ENCODE results near the gene DENND1A. TPM values are rescaled to one million over a fixed set of nuclear protein-coding genes. Genes with fewer than 3 reads are reported as not detected.

DENND1A gene
- total RNA-seq, 2 experiments from 2014 or later = 23.7 to 29.5 TPM

DNA sequence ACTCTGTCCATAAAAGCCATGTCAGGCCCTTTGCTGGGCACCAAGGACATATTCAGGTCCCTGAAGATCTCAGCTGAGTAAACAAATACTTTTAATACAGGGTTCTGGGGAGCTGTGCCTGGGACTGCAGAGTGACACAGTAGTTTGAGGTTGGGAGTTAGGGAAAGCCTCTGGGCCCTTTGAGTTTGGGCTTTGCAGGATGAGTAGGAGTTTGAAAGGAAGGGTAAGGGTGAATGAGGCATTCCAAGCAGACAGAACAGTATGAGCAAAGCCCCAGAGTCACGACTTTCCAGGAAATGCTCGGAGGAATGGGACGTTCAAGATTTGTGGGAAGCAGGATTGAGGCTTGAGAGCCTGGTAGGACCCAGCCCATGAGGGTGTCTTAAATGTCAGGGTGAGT lies 560.6 kb downstream of the DENND1A start:
- POLR2A ChIA-PET = no interaction called here

DNA sequence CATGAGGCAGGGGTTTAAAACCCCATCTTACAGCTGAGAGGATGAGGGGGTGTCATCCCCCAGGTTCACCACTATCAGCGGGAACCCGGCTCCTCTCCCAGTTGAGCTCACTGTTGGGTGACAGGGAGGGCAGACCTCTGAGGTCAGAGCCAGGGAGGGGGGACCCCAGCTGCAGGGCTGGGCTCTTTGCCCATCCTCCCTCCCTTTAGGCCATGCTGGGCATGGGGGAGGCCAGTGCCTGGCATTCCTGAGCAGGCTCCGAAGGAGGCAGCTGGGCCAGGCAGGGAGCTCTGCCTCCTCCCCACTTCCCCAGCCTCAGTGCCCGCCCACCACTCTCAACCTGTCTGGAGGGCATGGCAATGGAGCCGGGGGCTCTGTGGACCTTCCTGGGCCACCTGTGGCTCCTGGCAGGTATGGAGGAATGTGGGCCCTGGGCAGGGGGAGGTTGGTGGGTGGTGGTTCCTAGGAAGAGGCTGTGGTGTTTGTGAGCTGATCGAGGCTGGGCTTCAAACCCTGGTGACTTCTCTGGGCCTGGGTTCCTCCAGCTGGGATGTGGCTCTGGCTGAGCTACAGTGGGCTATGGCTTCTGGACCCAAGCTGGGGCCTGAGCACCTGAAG lies 561.3 kb downstream of the DENND1A start:
- peaks cover 3% of the 10 kb centered on the region for H3K4me1 Mint-ChIP-seq
- ChIA-PET POLR2A (no interaction called here), CTCF (no interaction called here)
- intact Hi-C loops (cut with DNase I, micrococcal nuclease) = no loop called here
- ATAC-seq = no peak
- H3K27ac Mint-ChIP-seq = no peak overlapping the region
- no peak for DNase-seq
- H3K36me3 Mint-ChIP-seq (ENCODE audit: low read depth) = no peaks in the 10 kb centered on the region
- no peak overlapping the region for H3K4me3 Mint-ChIP-seq
- no peaks in the 10 kb centered on the region for H3K9me3 Mint-ChIP-seq (ENCODE audit: low read depth)
- H3K27me3 Mint-ChIP-seq = peaks cover 29% of the 10 kb centered on the region

More for the DNA sequence above, 560.6 kb downstream of the DENND1A start:
- intact Hi-C loops (cut with DNase I, micrococcal nuclease) = no loop called here
- H3K9me3 Mint-ChIP-seq (ENCODE audit: low read depth) = no peaks in the 10 kb centered on the region
- no peak for ATAC-seq
- no peaks in the 10 kb centered on the region for H3K36me3 Mint-ChIP-seq (ENCODE audit: low read depth)
- no peak overlapping the region for H3K4me3 Mint-ChIP-seq
- peaks cover 32% of the 10 kb centered on the region for H3K27me3 Mint-ChIP-seq
- CTCF ChIA-PET = no interaction called here
- no peak for DNase-seq
- H3K27ac Mint-ChIP-seq = no peak overlapping the region
- H3K4me1 Mint-ChIP-seq = peaks cover 3% of the 10 kb centered on the region

DNA sequence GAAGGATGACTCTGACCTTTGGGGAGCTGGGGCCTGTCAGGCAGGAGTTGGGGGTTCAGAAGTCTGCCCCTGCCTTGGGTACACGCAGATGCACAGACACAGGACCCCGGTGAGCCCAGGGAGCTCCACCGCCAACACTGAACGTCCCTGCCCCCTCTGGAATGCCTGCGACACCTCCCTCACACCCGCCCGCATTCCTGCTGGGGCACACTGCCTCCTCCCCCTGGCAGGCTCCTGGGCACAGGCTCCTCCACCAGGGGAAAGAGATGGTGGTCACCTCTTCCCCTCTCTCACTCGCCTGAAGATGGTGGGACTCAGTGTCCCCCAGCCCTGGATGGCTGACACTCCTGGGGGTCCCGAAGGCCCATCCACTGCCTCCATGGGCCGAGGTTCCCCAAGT lies 561.9 kb downstream of the DENND1A start:
- Mint-ChIP-seq H3K27ac (no peak overlapping the region), H3K4me3 (no peak overlapping the region), H3K9me3 (ENCODE audit: low read depth) (no peaks in the 10 kb centered on the region), H3K36me3 (ENCODE audit: low read depth) (no peaks in the 10 kb centered on the region), H3K4me1 (peaks cover 3% of the 10 kb centered on the region), H3K27me3 (peaks cover 29% of the 10 kb centered on the region)
- DNase-seq = no peak
- CTCF ChIA-PET = no interaction called here
- POLR2A ChIA-PET = no interaction called here
- intact Hi-C loops (cut with DNase I, micrococcal nuclease) = no loop called here
- no peak for ATAC-seq

DNA sequence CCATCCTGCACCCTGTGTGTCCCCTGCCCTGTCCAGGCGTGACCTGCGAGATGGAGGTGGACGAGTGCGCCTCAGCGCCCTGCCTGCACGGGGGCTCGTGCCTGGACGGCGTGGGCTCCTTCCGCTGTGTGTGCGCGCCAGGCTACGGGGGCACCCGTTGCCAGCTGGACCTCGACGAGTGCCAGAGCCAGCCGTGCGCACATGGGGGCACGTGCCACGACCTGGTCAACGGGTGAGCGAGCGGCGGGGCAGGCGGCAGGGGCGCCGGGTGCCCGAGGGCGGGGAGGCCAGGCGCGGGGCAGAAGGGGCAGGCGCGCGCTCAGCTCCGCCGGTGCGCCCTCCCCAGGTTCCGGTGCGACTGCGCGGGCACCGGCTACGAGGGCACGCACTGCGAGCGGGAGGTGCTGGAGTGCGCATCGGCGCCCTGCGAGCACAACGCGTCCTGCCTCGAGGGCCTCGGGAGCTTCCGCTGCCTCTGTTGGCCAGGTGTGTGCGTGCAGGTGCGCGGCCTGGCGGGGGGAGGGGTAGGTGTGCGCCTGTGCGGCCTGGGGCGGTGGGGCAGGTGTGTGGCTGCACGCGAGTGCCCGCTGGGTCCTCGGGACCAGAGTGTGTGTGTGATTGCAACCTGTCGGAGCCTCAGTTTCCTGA lies 563.9 kb downstream of the DENND1A start:
- POLR2A ChIA-PET = no interaction called here
- Mint-ChIP-seq H3K27ac (no peak overlapping the region), H3K27me3 (peaks cover 13% of the 10 kb centered on the region), H3K4me1 (no peaks in the 10 kb centered on the region), H3K9me3 (ENCODE audit: low read depth) (no peaks in the 10 kb centered on the region), H3K4me3 (no peak overlapping the region), H3K36me3 (ENCODE audit: low read depth) (no peaks in the 10 kb centered on the region)
- intact Hi-C loops (cut with DNase I, micrococcal nuclease) = no loop called here
- ATAC-seq (no peak), DNase-seq (no peak)
- CTCF ChIA-PET = interaction anchor here (0.6 kb wide), 1 partner anchor 176 kb away, joined by 4 read pairs; no protein-coding TSS in a partner anchor

DNA sequence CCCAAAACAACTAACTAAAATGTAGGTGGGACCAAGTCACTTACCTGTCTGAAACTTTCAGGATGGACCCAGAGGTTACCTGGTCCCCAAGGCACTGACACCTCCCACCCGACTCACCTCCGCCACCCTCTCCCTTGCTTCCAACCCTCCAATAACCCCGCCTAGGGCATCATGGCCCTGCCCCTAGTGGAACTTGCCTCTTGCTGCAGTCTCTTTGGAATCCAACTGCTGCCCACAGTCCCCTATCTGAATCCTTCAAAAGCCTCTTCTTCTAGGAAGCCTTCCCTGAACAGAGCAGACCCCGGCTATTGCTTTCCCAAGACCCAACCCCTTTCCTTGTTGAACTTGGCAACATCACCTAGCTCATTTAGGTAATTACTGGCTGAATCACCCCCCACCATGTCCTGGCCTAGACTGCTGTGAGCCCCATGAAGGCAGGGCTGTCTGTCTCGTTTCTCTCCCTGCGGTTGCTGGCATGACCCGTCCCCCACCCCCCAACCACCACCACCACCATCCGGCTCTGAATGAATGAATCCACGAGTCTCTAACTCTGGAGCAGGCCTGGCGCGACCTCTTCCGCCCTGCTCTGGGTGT lies 564.5 kb downstream of the DENND1A start:
- Mint-ChIP-seq H3K27ac (no peak overlapping the region), H3K27me3 (peaks cover 13% of the 10 kb centered on the region), H3K36me3 (ENCODE audit: low read depth) (no peaks in the 10 kb centered on the region), H3K9me3 (ENCODE audit: low read depth) (no peaks in the 10 kb centered on the region), H3K4me3 (no peak overlapping the region), H3K4me1 (no peaks in the 10 kb centered on the region)
- ATAC-seq = no peak
- DNase-seq = no peak
- intact Hi-C loops (cut with DNase I, micrococcal nuclease) = no loop called here
- ChIA-PET CTCF (no interaction called here), POLR2A (no interaction called here)

DNA sequence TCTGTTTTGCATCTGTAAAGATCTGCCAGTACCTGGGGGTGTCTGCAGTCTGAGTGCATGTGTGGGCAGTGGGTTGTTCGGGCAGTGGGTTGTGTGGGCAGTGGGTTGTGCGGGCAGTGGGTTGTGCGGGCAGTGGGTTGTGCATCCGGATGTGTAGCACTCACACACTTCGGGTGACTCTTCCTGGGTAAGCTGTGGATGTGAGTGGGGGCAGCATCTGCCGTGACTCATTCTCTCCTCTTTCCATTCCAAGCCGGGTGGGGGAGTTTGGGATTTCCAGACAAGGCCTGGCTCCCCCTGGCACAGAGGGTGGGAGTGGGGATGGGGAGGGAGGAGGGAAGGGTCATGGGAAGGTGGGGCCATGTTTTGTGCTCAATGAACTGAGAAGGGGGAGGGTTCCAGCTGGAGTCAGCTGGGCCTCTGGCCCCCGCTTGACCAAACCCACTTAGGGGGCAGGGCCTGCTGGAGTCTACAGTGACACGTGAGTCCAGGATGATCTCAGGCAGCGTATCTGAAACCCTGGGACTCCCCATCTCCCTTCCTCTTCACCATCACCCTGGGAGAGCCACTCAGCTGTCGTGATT lies 565.6 kb downstream of the DENND1A start:
- ATAC-seq (no peak), DNase-seq (no peak)
- ChIA-PET POLR2A (no interaction called here), CTCF (interaction anchor here (0.8 kb wide), 1 partner anchor 1295 kb away, joined by 3 read pairs; no protein-coding TSS in a partner anchor)
- H3K27ac Mint-ChIP-seq = no peak overlapping the region
- intact Hi-C loops (cut with DNase I, micrococcal nuclease) = no loop called here
- peaks cover 10% of the 10 kb centered on the region for H3K27me3 Mint-ChIP-seq
- H3K4me1 Mint-ChIP-seq = peaks cover 8% of the 10 kb centered on the region
- no peak overlapping the region for H3K4me3 Mint-ChIP-seq
- no peaks in the 10 kb centered on the region for H3K36me3 Mint-ChIP-seq (ENCODE audit: low read depth)
- H3K9me3 Mint-ChIP-seq (ENCODE audit: low read depth) = no peaks in the 10 kb centered on the region

DNA sequence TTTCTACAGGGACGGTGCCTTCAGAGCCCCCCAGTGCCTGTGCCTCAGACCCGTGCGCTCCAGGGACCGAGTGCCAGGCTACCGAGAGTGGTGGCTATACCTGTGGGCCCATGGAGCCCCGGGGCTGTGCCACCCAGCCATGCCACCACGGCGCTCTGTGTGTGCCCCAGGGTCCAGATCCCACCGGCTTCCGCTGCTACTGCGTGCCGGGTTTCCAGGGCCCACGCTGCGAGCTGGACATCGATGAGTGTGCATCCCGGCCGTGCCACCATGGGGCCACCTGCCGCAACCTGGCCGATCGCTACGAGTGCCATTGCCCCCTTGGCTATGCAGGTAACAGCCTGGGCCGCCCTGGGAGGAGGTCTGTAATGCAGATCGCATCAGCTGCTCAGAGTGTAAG lies 567.1 kb downstream of the DENND1A start:
- intact Hi-C loops (cut with DNase I, micrococcal nuclease) = no loop called here
- no peak overlapping the region for H3K27ac Mint-ChIP-seq
- H3K4me1 Mint-ChIP-seq = peaks cover 16% of the 10 kb centered on the region
- DNase-seq (no peak), ATAC-seq (no peak)
- peaks cover 8% of the 10 kb centered on the region for H3K27me3 Mint-ChIP-seq
- no peak overlapping the region for H3K4me3 Mint-ChIP-seq
- ChIA-PET CTCF (interaction anchor here (1.0 kb wide), 2 partner anchors 9 to 598 kb away, joined by 3 read pairs; no protein-coding TSS in a partner anchor), POLR2A (no interaction called here)
- no peaks in the 10 kb centered on the region for H3K9me3 Mint-ChIP-seq (ENCODE audit: low read depth)
- no peaks in the 10 kb centered on the region for H3K36me3 Mint-ChIP-seq (ENCODE audit: low read depth)

DNA sequence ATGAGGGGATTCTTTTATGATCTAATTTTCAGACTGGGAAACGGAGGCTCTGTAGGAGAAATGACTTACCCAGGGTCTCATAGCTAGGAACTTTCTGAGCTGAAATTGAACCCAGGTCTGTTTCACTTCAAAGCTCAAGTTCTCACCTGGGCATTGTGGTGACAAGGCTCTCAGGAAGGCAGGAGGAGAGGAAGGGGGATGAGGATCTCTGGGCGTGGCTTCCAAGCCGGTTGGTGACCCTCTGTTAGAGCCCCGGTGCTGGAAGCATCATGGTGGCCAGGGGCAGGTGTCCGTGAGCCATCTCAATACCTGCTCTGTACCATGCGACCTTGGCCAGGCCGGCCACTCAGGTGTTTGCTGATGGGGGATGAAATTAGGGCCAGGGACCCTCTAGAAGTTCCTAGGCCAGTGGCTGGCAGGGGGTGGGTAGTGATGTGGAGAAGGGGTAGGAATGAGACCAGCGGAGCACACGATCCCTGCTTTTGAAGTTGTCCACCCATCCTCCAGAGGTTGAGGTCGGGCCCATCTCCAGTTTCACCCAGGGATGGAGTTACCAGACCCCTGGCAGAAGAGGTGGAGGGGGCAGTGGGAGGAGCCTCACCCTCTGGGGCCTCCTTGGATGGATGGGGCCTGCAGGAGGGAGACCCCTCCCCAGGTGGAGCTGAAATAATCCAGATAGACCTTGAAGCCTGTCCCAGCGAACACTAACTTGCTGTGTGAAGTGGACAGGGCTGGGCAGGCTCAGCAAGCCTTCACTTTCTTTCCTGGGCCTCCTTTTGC lies 568.0 kb downstream of the DENND1A start:
- H3K4me3 Mint-ChIP-seq = no peak overlapping the region
- H3K9me3 Mint-ChIP-seq (ENCODE audit: low read depth) = no peaks in the 10 kb centered on the region
- ChIA-PET POLR2A (no interaction called here), CTCF (interaction anchor here (0.6 kb wide), 1 partner anchor 327 kb away, joined by 3 read pairs; no protein-coding TSS in a partner anchor)
- peaks cover 16% of the 10 kb centered on the region for H3K4me1 Mint-ChIP-seq
- peaks cover 5% of the 10 kb centered on the region for H3K27me3 Mint-ChIP-seq
- no peak overlapping the region for H3K27ac Mint-ChIP-seq
- no peak for ATAC-seq
- DNase-seq = no peak
- intact Hi-C loops (cut with DNase I, micrococcal nuclease) = no loop called here
- H3K36me3 Mint-ChIP-seq (ENCODE audit: low read depth) = no peaks in the 10 kb centered on the region

DNA sequence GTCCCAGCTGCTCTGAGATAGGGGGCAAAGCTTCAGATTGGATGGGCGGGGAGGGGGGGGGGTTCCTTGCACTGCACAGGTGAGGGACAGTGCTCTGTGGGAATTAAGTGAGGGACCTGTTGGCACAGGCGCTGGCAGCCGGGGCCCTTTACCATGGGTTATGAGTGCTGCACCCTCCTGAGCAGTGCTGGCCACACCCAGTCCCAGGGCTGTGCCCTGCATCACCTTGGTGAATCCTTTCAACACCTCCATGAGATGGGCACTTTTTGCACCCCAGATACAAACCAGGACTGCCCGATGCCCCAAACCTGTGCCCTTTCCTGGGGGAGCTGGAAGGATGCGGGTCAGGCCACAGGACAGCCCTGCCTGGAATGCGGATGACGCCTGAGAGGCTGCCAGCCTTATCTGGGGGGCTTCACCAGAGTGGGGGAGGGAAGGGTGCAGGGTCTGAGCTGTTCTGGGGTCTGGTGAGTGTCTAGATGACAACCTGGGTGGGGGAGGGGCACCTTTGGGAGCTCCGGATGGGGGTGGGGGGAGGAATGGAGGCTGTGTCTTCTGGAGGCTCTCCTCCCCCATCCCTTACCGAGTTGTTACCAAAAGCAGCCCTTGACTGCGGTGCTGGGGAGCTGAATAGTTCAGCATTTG lies 568.7 kb downstream of the DENND1A start:
- DNase-seq = no peak
- ChIA-PET CTCF (interaction anchor here (0.6 kb wide), 2 partner anchors 326 to 589 kb away, joined by 3 read pairs; no protein-coding TSS in a partner anchor), POLR2A (no interaction called here)
- H3K27me3 Mint-ChIP-seq = peaks cover 5% of the 10 kb centered on the region
- H3K4me3 Mint-ChIP-seq = no peak overlapping the region
- no peak overlapping the region for H3K27ac Mint-ChIP-seq
- intact Hi-C loops (cut with DNase I, micrococcal nuclease) = no loop called here
- peaks cover 16% of the 10 kb centered on the region for H3K4me1 Mint-ChIP-seq
- no peak for ATAC-seq
- no peaks in the 10 kb centered on the region for H3K36me3 Mint-ChIP-seq (ENCODE audit: low read depth)
- no peaks in the 10 kb centered on the region for H3K9me3 Mint-ChIP-seq (ENCODE audit: low read depth)

DNA sequence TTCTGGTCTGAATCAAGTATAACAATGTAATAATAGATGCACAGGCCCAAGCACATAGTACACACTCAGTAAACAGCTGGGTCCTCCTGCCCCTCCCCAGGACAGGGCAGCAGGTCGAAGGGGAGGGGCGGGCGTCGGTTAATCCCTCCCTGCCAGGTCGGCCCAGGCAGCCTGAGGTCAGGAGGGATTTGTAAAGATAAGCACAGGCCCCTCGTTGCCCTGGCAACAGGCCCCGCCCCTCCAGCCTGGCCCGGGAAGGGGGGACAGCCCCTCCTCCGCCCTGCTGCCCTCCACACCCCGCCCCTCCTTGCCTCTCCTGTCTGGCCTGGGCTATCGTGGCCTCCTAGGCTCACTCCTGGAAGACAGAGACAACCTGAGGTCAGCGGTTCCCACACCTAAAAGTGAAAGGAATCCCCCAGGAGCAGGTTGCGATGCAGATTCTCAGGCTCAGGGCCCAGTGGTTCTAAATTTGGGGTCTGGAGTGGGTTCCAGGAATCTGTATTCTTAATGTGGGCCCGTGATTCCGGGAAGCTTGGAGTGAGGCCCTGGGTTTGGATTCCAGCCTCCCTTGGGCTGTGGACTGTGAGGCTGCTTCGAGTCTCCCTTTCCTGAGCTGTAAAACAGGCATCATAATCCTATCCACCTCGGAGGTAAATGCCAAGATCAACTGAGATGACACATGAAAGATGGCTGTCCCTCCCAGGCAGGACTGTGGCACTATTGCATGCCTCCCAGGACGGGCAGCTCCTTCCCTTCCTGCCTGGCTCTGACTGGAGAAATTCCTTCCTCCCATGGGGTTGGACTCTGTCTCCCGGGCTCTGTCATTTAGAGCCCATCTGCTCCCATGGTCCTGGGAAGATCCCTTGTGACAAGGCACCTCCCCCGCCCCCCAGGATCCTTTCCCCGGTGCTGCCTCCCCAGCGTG lies 569.5 kb downstream of the DENND1A start:
- Mint-ChIP-seq H3K27me3 (peaks cover 2% of the 10 kb centered on the region), H3K4me3 (no peak overlapping the region), H3K36me3 (ENCODE audit: low read depth) (no peaks in the 10 kb centered on the region), H3K27ac (no peak overlapping the region), H3K4me1 (peaks cover 16% of the 10 kb centered on the region), H3K9me3 (ENCODE audit: low read depth) (no peaks in the 10 kb centered on the region)
- DNase-seq (peak; percentile 65), ATAC-seq (peak; percentile 52)
- intact Hi-C loops (cut with DNase I, micrococcal nuclease) = no loop called here
- ChIA-PET CTCF (interaction anchor here (0.6 to 1.5 kb wide), 3 partner anchors 11 to 590 kb away, joined by 3 to 9 read pairs (median 4); no protein-coding TSS in a partner anchor), POLR2A (no interaction called here)

Measured in activated CD4-positive, alpha-beta T cell treated with anti-CD3 and anti-CD28 coated beads for 36 hours (primary cell).